Measurements from ENCODE around the gene RMDN2. TPM values are rescaled to one million over a fixed set of nuclear protein-coding genes. Genes with fewer than 3 reads are reported as not detected.

The RMDN2 gene
- total and polyA plus RNA-seq, 4 donors, result 7.3 to 30.6 (median 13.3) TPM

- H3K27ac ChIP-seq (ENCODE audit: low read depth in 1 of 2, low read length in 2 of 2), result no peak overlapping the region
- 90% methylated on average over 5 of the region's 5 CpGs for WGBS
Measured at GRCh38 chr2:38064801-38065501, 139.9 kb downstream of the RMDN2 start.

GRCh38 chr2:38065502-38066135, 140.5 kb downstream of the RMDN2 start:
- 92% methylated on average over 6 of the region's 6 CpGs for WGBS
- no peaks in the 10 kb centered on the region for H3K4me1 ChIP-seq (ENCODE audit: control insufficient read depth in 4 of 4, insufficient read depth in 4 of 4, low read length in 3 of 4)
- no peaks in the 10 kb centered on the region for H3K27me3 ChIP-seq (ENCODE audit: control insufficient read depth in 4 of 4, insufficient read depth in 4 of 4, low read length in 3 of 4)
- H3K9me3 ChIP-seq (ENCODE audit: control insufficient read depth in 4 of 4, low read length in 3 of 4), result no peaks in the 10 kb centered on the region
- H3K4me3 ChIP-seq (ENCODE audit: low read depth in 1 of 3, low read length in 3 of 3), result no peak overlapping the region
- no peak overlapping the region for H3K27ac ChIP-seq (ENCODE audit: low read depth in 1 of 2, low read length in 2 of 2)
- peaks cover 0 to 5% (median 1%) of the 10 kb centered on the region in 4 donors for H3K36me3 ChIP-seq (ENCODE audit: control insufficient read depth in 4 of 4, insufficient read depth in 3 of 4, low read depth in 1 of 4, low read length in 3 of 4)
- no peak for DNase-seq (ENCODE audit: low spot score)
- no peak overlapping the region for H3K9ac ChIP-seq (ENCODE audit: low read depth in 1 of 2, low read length in 2 of 2)
- TF ChIP-seq HNF4G (IDR thresholded peaks at IDR 0.05) (no peak), GABPA (IDR thresholded peaks at IDR 0.05 in 1 of 2, conservative IDR thresholded peaks at IDR 0.05 in 1 of 2) (no peak), ZBTB33 (IDR thresholded peaks at IDR 0.05) (no peak), EGR1 (IDR thresholded peaks at IDR 0.05; ENCODE audit: low read depth in 2 of 2) (no peak), MAX (IDR thresholded peaks at IDR 0.05) (no peak), JUND (IDR thresholded peaks at IDR 0.05) (no peak), RXRA (IDR thresholded peaks at IDR 0.05) (no peak), REST (IDR thresholded peaks at IDR 0.05) (no peak)

More at GRCh38 chr2:38064801-38065501, 139.9 kb downstream of the RMDN2 start:
- Histone ChIP-seq H3K9me3 (ENCODE audit: control insufficient read depth in 4 of 4, low read length in 3 of 4) (no peaks in the 10 kb centered on the region), H3K36me3 (ENCODE audit: control insufficient read depth in 4 of 4, insufficient read depth in 3 of 4, low read depth in 1 of 4, low read length in 3 of 4) (peaks cover 0 to 3% (median 0%) of the 10 kb centered on the region in 4 donors), H3K9ac (ENCODE audit: low read depth in 1 of 2, low read length in 2 of 2) (no peak overlapping the region), H3K27me3 (ENCODE audit: control insufficient read depth in 4 of 4, insufficient read depth in 4 of 4, low read length in 3 of 4) (no peaks in the 10 kb centered on the region), H3K4me1 (ENCODE audit: control insufficient read depth in 4 of 4, insufficient read depth in 4 of 4, low read length in 3 of 4) (no peaks in the 10 kb centered on the region), H3K4me3 (ENCODE audit: low read depth in 1 of 3, low read length in 3 of 3) (no peak overlapping the region)
- TF ChIP-seq CTCF (IDR thresholded peaks at IDR 0.05; ENCODE audit: low read depth, low read length, missing input control), result no peak
- no peak for TF ChIP-seq RAD21 (IDR thresholded peaks at IDR 0.05)
- no peak for TF ChIP-seq TAF1 (conservative IDR thresholded peaks at IDR 0.05)
- TF ChIP-seq JUND (IDR thresholded peaks at IDR 0.05), result no peak
- TF ChIP-seq FOXA1 (IDR thresholded peaks at IDR 0.05), result no peak
- no peak for TF ChIP-seq HNF4A (conservative IDR thresholded peaks at IDR 0.05)
- TF ChIP-seq MAX (IDR thresholded peaks at IDR 0.05), result no peak
- TF ChIP-seq ATF3 (IDR thresholded peaks at IDR 0.05), result no peak
- no peak for TF ChIP-seq RXRA (IDR thresholded peaks at IDR 0.05)
- no peak for TF ChIP-seq ZBTB33 (IDR thresholded peaks at IDR 0.05)
- DNase-seq (ENCODE audit: low spot score), result no peak

Measured in liver (tissue), 9 donors.